Neural crest cell (in vitro differentiated cells): ENCODE measurements around the gene GPR39. TPM values are rescaled to one million over a fixed set of nuclear protein-coding genes. Genes with fewer than 3 reads are reported as not detected.

Experiments used
- DNase-seq: peaks from one replicate; pipeline ENCODE4 v3.0.0; 2021; ENCODE audit warnings: low read depth, mixed read lengths, low spot score
- H3K27ac Mint-ChIP-seq: one replicate; pipeline ENCODE4 v1.8.0; 2021; ENCODE audit warnings: mild to moderate bottlenecking, mixed read lengths; ENCODE audit not compliant: unreplicated experiment
- H3K27me3 Mint-ChIP-seq: 2 replicates; pipeline ENCODE4 v1.8.0; 2021; ENCODE audit warnings: low read depth, mild to moderate bottlenecking, mixed read lengths
- H3K36me3 Mint-ChIP-seq: 2 replicates; pipeline ENCODE4 v1.8.0; 2021; ENCODE audit warnings: low read depth, mild to moderate bottlenecking, mixed read lengths
- H3K4me1 Mint-ChIP-seq: 2 replicates; pipeline ENCODE4 v1.8.0; 2021; ENCODE audit warnings: mixed read lengths
- H3K4me3 Mint-ChIP-seq: one replicate; pipeline ENCODE4 v1.8.0; 2021; ENCODE audit warnings: mild to moderate bottlenecking, mixed read lengths
- H3K9me3 Mint-ChIP-seq: 2 replicates; pipeline ENCODE4 v1.8.0; 2021; ENCODE audit warnings: mixed read lengths
- CTCF ChIP-seq: fragments of 200-600 bp; sonication (generic); conservative IDR thresholded peaks from 2 replicates; pipeline ENCODE4 v1.5.0; 2021; ENCODE audit warnings: antibody characterized with exemption, mild to moderate bottlenecking
- total RNA-seq: library from RNA; stranded (reverse); gene quantifications from 2 replicates; pipeline ENCODE4 v1.2.1, GENCODE V29; 2021

The GPR39 gene
- total RNA-seq, 1 donor from 2014 or later = 0.35 TPM

DNA sequence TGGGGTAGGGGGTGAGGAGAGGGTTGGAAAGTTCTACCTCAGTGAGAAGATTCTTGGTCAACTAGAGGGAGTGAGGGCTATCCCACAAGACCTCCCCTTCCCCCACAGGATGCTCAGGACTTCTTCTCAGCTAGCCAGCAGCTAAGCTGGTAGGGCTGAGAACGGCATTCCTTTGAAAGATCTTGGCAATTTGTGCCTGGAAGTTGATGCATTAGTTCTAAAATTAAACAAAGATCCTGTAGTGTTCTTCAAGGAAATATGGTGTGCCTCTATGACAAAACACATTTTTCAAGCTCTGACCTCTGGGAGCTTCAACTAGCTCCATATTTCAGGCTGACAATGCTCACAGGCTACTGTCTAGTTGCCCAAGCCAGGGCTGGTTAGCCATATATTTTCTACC is 251.1 kb downstream of the GPR39 start:
- no peak for TF ChIP-seq CTCF
- H3K9me3 Mint-ChIP-seq = no peaks in the 10 kb centered on the region
- DNase-seq = no peak
- H3K4me3 Mint-ChIP-seq = peak overlapping the region; percentile 93
- H3K27ac Mint-ChIP-seq = no peak overlapping the region
- peaks cover 27% of the 10 kb centered on the region for H3K27me3 Mint-ChIP-seq
- H3K36me3 Mint-ChIP-seq = peaks cover under 1% of the 10 kb centered on the region
- H3K4me1 Mint-ChIP-seq = peaks cover 33% of the 10 kb centered on the region

- Mint-ChIP-seq H3K9me3 (no peaks in the 10 kb centered on the region), H3K36me3 (no peaks in the 10 kb centered on the region), H3K4me1 (peaks cover 37% of the 10 kb centered on the region), H3K27ac (no peak overlapping the region), H3K4me3 (peak overlapping the region; percentile 93), H3K27me3 (peaks cover 27% of the 10 kb centered on the region)
- DNase-seq = peak; percentile 51
- TF ChIP-seq CTCF = peak; percentile 58
Measured at GRCh38 chr2:132668189-132668823, 251.7 kb downstream of the GPR39 start.

- no peak overlapping the region for H3K27ac Mint-ChIP-seq
- peaks cover 27% of the 10 kb centered on the region for H3K27me3 Mint-ChIP-seq
Measured at GRCh38 chr2:132668987-132669907, 252.6 kb downstream of the GPR39 start.

DNA sequence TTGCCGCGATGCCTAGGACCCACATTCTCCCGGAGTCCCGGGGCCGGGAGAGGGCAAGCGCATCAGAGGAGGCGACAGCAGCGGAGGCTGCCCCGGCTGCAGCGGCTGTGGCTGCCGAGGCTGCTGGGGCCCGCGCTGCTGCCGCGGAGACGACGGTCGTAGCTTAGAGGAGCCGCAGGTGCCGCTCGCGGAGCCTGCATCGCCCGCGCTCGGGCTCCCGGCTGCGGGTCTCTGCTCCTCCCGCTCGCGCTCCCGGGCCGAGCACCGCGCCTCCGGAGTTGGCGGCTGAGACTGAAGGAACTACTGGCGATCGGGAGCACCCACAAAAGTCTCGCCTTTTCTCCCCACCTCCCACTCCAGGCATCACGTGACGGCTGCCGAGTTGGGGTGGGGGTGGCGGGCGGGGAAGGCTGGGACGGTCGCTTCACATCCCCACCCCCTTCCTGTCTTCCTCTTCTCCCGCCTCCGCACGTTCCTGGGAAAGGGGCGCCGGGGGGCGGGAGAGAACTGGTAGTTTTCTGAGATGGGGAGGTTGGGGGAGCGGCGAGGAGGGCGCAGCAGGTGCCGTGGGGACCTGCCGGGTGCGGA is 253.4 kb downstream of the GPR39 start, which contains the start of gene LYPD1:
TSS of gene LYPD1 (minus strand) at position 298 of the 588 bp plus-strand sequence. CDS start at position 25, 273 bp downstream.
- Mint-ChIP-seq H3K4me3 (peak within 1 kb of the TSS; percentile 93), H3K4me1 (peaks cover 32% of the 10 kb centered on the region), H3K27ac (peak within 1 kb of the TSS; percentile 58)

More at GRCh38 chr2:132668987-132669907, 252.6 kb downstream of the GPR39 start:
- TF ChIP-seq CTCF = peak; percentile 27
- peak; percentile 22 for DNase-seq
- Mint-ChIP-seq H3K9me3 (no peaks in the 10 kb centered on the region), H3K4me3 (peak overlapping the region; percentile 93), H3K4me1 (peaks cover 32% of the 10 kb centered on the region), H3K36me3 (no peaks in the 10 kb centered on the region)

More for the DNA sequence above, 253.4 kb downstream of the GPR39 start, which contains the start of gene LYPD1:
- no peaks in the 10 kb centered on the region for H3K9me3 Mint-ChIP-seq
- H3K27me3 Mint-ChIP-seq = peaks cover 27% of the 10 kb centered on the region
- H3K36me3 Mint-ChIP-seq = no peaks in the 10 kb centered on the region
- DNase-seq = peak; percentile 12
- no peak for TF ChIP-seq CTCF
